Measurements from ENCODE around the gene KRT39. TPM values are rescaled to one million over a fixed set of nuclear protein-coding genes. Genes with fewer than 3 reads are reported as not detected.
A peak's percentile ranks its signal among the peaks of the same experiment; 100 is the strongest.

Gene KRT39
- total and polyA plus RNA-seq, 2 experiments from 2014 or later = not detected

- ATAC-seq = no peak
Observed at GRCh38 chr17:40995116-40995515, 28.4 kb upstream of the KRT39 start.

GRCh38 chr17:40993839-40994238 lies 27.1 kb upstream of the KRT39 start, which contains the start of gene KRTAP3-3:
KRTAP3-3 (minus strand) TSS chr17:40994164; CDS start chr17:40994097, 67 bp downstream.
- no peak for ATAC-seq
- H3K27me3 Mint-ChIP-seq (ENCODE audit: insufficient read depth, low read depth, poor library complexity) = no peaks in the 10 kb centered on the region
- H3K9me2 ChIP-seq (ENCODE audit: insufficient read depth) = 0 out of 2 replicates have a peak, but pooled peaks cover 4% of the 10 kb centered on the region
- TF ChIP-seq JUNB (IDR thresholded peaks at IDR 0.05; ENCODE audit: unreplicated experiment) (no peak), CTCF (conservative IDR thresholded peaks at IDR 0.05; ENCODE audit: low read depth in 2 of 2) (no peak), NANOG (IDR thresholded peaks at IDR 0.05; ENCODE audit: borderline replicate concordance) (no peak), POLR2AphosphoS5 (IDR thresholded peaks at IDR 0.05; ENCODE audit: low read depth) (no peak), EZH2phosphoT487 (IDR thresholded peaks at IDR 0.05; ENCODE audit: unreplicated experiment) (no peak), REST (IDR thresholded peaks at IDR 0.05; ENCODE audit: unreplicated experiment) (no peak), ZNF462 (CRISPR knock-in tag; IDR thresholded peaks at IDR 0.05) (no peak), EZH2 (IDR thresholded peaks at IDR 0.05; ENCODE audit: low read depth, unreplicated experiment) (no peak), CREB1 (CRISPR knock-in tag; IDR thresholded peaks at IDR 0.05; ENCODE audit: low read depth) (no peak), ZNF114 (CRISPR knock-in tag; IDR thresholded peaks at IDR 0.05) (no peak), STAT1 (IDR thresholded peaks at IDR 0.05; ENCODE audit: unreplicated experiment) (no peak)

More at GRCh38 chr17:40995116-40995515, 28.4 kb upstream of the KRT39 start:
- H4K20me1 ChIP-seq (replicated peaks; ENCODE audit: insufficient read depth) = no peaks in the 10 kb centered on the region
- H3K27me3 Mint-ChIP-seq (ENCODE audit: insufficient read depth, low read depth, poor library complexity) = no peaks in the 10 kb centered on the region
- H3K27ac ChIP-seq (ENCODE audit: low read depth) = no peak overlapping the region
- H3K79me2 ChIP-seq (replicated peaks; ENCODE audit: insufficient read depth) = no peaks in the 10 kb centered on the region
- H3K36me3 Mint-ChIP-seq (ENCODE audit: low read depth) = no peaks in the 10 kb centered on the region
- H3K4me3 ChIP-seq = no peak overlapping the region
- no peak for DNase-seq (ENCODE audit: low spot score)
- no peak overlapping the region for H3K4me3 Mint-ChIP-seq
- H3K4me2 ChIP-seq = no peak overlapping the region
- H3F3A ChIP-seq (replicated peaks; ENCODE audit: low read depth) = no peaks in the 10 kb centered on the region
- H3K9me3 Mint-ChIP-seq = no peaks in the 10 kb centered on the region
- H2AFZ ChIP-seq = no peak overlapping the region
- H3K4me1 ChIP-seq (ENCODE audit: insufficient read depth) = no peaks in the 10 kb centered on the region
- no peak for TF ChIP-seq POLR2AphosphoS5 (IDR thresholded peaks at IDR 0.05; ENCODE audit: low read depth)
- H3K4me1 Mint-ChIP-seq = peaks cover 4% of the 10 kb centered on the region; the same call in 2 of the 3 replicates
- H3K9me2 ChIP-seq (ENCODE audit: insufficient read depth) = 0 out of 2 replicates have a peak, but pooled peaks cover 4% of the 10 kb centered on the region
- H3K27ac Mint-ChIP-seq = no peak overlapping the region
- H3K27me3 ChIP-seq (ENCODE audit: insufficient read depth) = no peaks in the 10 kb centered on the region
- H3K36me3 ChIP-seq (ENCODE audit: insufficient read depth) = no peaks in the 10 kb centered on the region

More at GRCh38 chr17:40993839-40994238, 27.1 kb upstream of the KRT39 start, which contains the start of gene KRTAP3-3:
- DNase-seq (ENCODE audit: low spot score) = no peak
- peak within 1 kb of the TSS; percentile 21 for H2AFZ ChIP-seq
- no peaks in the 10 kb centered on the region for H3K79me2 ChIP-seq (replicated peaks; ENCODE audit: insufficient read depth)
- peaks cover 4% of the 10 kb centered on the region; the same call in 2 of the 3 replicates for H3K4me1 Mint-ChIP-seq
- no peak within 1 kb of the TSS for H3K4me3 ChIP-seq
- no peaks in the 10 kb centered on the region for H3F3A ChIP-seq (replicated peaks; ENCODE audit: low read depth)
- no peak within 1 kb of the TSS for H3K27ac Mint-ChIP-seq
- no peaks in the 10 kb centered on the region for H3K36me3 Mint-ChIP-seq (ENCODE audit: low read depth)
- H3K4me1 ChIP-seq (ENCODE audit: insufficient read depth) = no peaks in the 10 kb centered on the region
- H3K27me3 ChIP-seq (ENCODE audit: insufficient read depth) = no peaks in the 10 kb centered on the region
- H3K4me3 Mint-ChIP-seq = no peak within 1 kb of the TSS
- H3K4me2 ChIP-seq = no peak within 1 kb of the TSS
- no peaks in the 10 kb centered on the region for H4K20me1 ChIP-seq (replicated peaks; ENCODE audit: insufficient read depth)
- no peak within 1 kb of the TSS for H3K27ac ChIP-seq (ENCODE audit: low read depth)
- H3K9me3 Mint-ChIP-seq = no peaks in the 10 kb centered on the region
- H3K36me3 ChIP-seq (ENCODE audit: insufficient read depth) = no peaks in the 10 kb centered on the region

Data from GM23338 (cell line).